ENCODE data around the gene ATP2B2. TPM values are rescaled to one million over a fixed set of nuclear protein-coding genes. Genes with fewer than 3 reads are reported as not detected.

ATP2B2 gene
- total and polyA plus RNA-seq, 9 of the 15 experiments (the other 6 are each of a cell fraction or from before 2014, with no cell fraction given), result 0.06 TPM; not detected in 8

GRCh38 chr3:10389339-10389738 lies 116.0 kb downstream of the ATP2B2 start (continued):
- no peak for TF ChIP-seq ARID3A (IDR thresholded peaks at IDR 0.05; ENCODE audit: borderline replicate concordance, low read depth, low read length)

- Histone ChIP-seq H3K9me1 (ENCODE audit: control insufficient read depth, insufficient read depth, low read length) (no peaks in the 10 kb centered on the region), H3K9ac (ENCODE audit: insufficient read depth in 1 of 2, low read depth in 2 of 2, low read length in 2 of 2) (no peak overlapping the region), H2AFZ (ENCODE audit: low read depth, low read length) (no peak overlapping the region), H3K4me2 (ENCODE audit: insufficient read depth, low read length) (no peak overlapping the region), H3K9me3 (replicated peaks; ENCODE audit: control insufficient read depth, insufficient read depth, low read depth, low read length) (no peaks in the 10 kb centered on the region), H3K36me3 (ENCODE audit: control insufficient read depth, insufficient read depth, low read length) (no peaks in the 10 kb centered on the region), H3K79me2 (ENCODE audit: control insufficient read depth, insufficient read depth, low read length) (no peaks in the 10 kb centered on the region), H3K27ac (ENCODE audit: extremely low read depth, low read depth, low read length) (no peak overlapping the region), H3K27me3 (ENCODE audit: control insufficient read depth in 2 of 2, insufficient read depth in 2 of 2, low read length in 2 of 2) (peaks cover 0 to 49% of the 10 kb centered on the region in 2 experiments; a peak in 3 of 5 replicates), H3K4me3 (no peak overlapping the region), H3K4me1 (replicated peaks in 1 of 2; ENCODE audit: control insufficient read depth in 2 of 2, insufficient read depth in 2 of 2, low read length in 2 of 2) (no peaks in the 10 kb centered on the region; a peak in 1 of 5 replicates), H4K20me1 (replicated peaks; ENCODE audit: control insufficient read depth, insufficient read depth, low read length) (peaks cover 7% of the 10 kb centered on the region; the same call in 1 of the 2 replicates)
- no peak for ATAC-seq
- WGBS (ENCODE audit: insufficient coverage, low coverage, missing lambda C conversion rate), result 0% methylated on average over 6 of the region's 6 CpGs
- ChIA-PET CTCF (ENCODE audit: low intra/inter-chr PET ratio) (no interaction called here), POLR2A (no interaction called here)
- BruUV-seq (replicated peaks), result no TSS peak
- in situ Hi-C loops (cut with MboI), result no loop called here
- intact Hi-C loops (cut with micrococcal nuclease), result no loop called here
- DNase-seq (ENCODE audit: extremely low read depth in 1 of 4, low spot score in 3 of 4), result no peak
- no peak for FAIRE-seq
- TF ChIP-seq EGR1 (conservative IDR thresholded peaks at IDR 0.05) (no peak), ARNT (IDR thresholded peaks at IDR 0.05) (no peak), SNRNP70 (optimal IDR thresholded peaks at IDR 0.05; ENCODE audit: low read depth, low read length) (no peak), SAP30 (IDR thresholded peaks at IDR 0.05; ENCODE audit: borderline replicate concordance, insufficient read depth, low read depth, low read length, poor library complexity, severe bottlenecking) (no peak), PREB (CRISPR knock-in tag; IDR thresholded peaks at IDR 0.05) (no peak), ZBTB11 (CRISPR knock-in tag; IDR thresholded peaks at IDR 0.05) (no peak), KAT7 (CRISPR knock-in tag; IDR thresholded peaks at IDR 0.05; ENCODE audit: borderline replicate concordance) (no peak), NBN (IDR thresholded peaks at IDR 0.05; ENCODE audit: low read depth) (no peak), PHF21A (IDR thresholded peaks at IDR 0.05; ENCODE audit: borderline replicate concordance, low read depth) (no peak), CREB3 (tag; conservative IDR thresholded peaks at IDR 0.05; ENCODE audit: low read depth) (no peak), ZNF551 (CRISPR knock-in tag; IDR thresholded peaks at IDR 0.05) (no peak)
Observed at GRCh38 chr3:10387881-10388609, 117.3 kb downstream of the ATP2B2 start.
